ENCODE measurements around the gene MAP3K4. TPM values are rescaled to one million over a fixed set of nuclear protein-coding genes. Genes with fewer than 3 reads are reported as not detected.

MAP3K4 gene
- total RNA-seq, 1 experiment from 2014 or later = 54.3 TPM

DNA sequence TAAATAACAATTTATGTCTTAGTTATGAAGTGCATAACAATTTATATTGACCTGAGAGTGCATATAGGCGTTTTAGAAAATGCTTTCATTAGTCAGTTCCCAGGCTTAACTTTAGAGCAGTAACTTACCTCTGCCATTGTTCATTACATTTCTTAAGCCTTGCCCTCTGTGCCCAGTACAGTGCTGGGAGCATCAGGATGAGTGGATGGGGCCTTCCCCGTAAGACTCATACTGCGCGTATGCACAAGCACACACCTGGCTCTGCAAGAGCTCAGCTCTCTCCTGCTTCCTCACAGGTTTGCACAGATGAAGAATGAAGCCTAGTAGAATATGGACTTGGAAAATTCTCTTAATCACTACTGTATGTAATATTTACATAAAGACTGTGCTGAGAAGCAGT lies 125.0 kb downstream of the MAP3K4 start:
- H2BK15ac ChIP-seq (ENCODE audit: low read depth, low read length) = no peak overlapping the region
- no peak overlapping the region for H2AK5ac ChIP-seq (ENCODE audit: insufficient read length, low read length)
- H2BK5ac ChIP-seq (ENCODE audit: insufficient read length, low read length) = no peak overlapping the region
- H3K4me2 ChIP-seq (ENCODE audit: insufficient read depth, insufficient read length, low read length) = no peak overlapping the region
- H3K23me2 ChIP-seq (ENCODE audit: insufficient read length, low read depth, low read length, poor library complexity, severe bottlenecking) = no peaks in the 10 kb centered on the region
- no peak overlapping the region for H3K9ac ChIP-seq (ENCODE audit: extremely low read depth, insufficient read length, low read length)
- no CpG with 5 or more reads among the region's 4 CpGs for WGBS (ENCODE audit: extremely low coverage, insufficient read length, low lambda C conversion rate)
- no peak overlapping the region for H2BK20ac ChIP-seq (ENCODE audit: low read depth, low read length, poor library complexity, severe bottlenecking)
- no peak overlapping the region for H3K23ac ChIP-seq (ENCODE audit: insufficient read length, low read depth, low read length)
- no peaks in the 10 kb centered on the region for H4K20me1 ChIP-seq (ENCODE audit: control insufficient read depth, insufficient read depth, insufficient read length)
- no peak overlapping the region for H2BK12ac ChIP-seq (ENCODE audit: insufficient read length, low read depth, low read length)
- peaks cover 7 to 17% of the 10 kb centered on the region in 2 experiments for H3K9me3 Mint-ChIP-seq
- H3K4me1 ChIP-seq (ENCODE audit: insufficient read depth, low read length) = no peaks in the 10 kb centered on the region
- H3K9me3 ChIP-seq (ENCODE audit: control insufficient read depth, low read depth, low read length) = no peaks in the 10 kb centered on the region
- H3K79me1 ChIP-seq (ENCODE audit: insufficient read depth, low read depth, low read length, poor library complexity, severe bottlenecking) = no peaks in the 10 kb centered on the region
- H3K79me2 ChIP-seq (ENCODE audit: insufficient read depth, low read length) = no peaks in the 10 kb centered on the region
- H2AFZ ChIP-seq (ENCODE audit: low read length) = no peak overlapping the region
- H3K4me1 Mint-ChIP-seq = no peaks in the 10 kb centered on the region
- H3K27ac Mint-ChIP-seq = no peak overlapping the region
- TF ChIP-seq, protein P1, sequence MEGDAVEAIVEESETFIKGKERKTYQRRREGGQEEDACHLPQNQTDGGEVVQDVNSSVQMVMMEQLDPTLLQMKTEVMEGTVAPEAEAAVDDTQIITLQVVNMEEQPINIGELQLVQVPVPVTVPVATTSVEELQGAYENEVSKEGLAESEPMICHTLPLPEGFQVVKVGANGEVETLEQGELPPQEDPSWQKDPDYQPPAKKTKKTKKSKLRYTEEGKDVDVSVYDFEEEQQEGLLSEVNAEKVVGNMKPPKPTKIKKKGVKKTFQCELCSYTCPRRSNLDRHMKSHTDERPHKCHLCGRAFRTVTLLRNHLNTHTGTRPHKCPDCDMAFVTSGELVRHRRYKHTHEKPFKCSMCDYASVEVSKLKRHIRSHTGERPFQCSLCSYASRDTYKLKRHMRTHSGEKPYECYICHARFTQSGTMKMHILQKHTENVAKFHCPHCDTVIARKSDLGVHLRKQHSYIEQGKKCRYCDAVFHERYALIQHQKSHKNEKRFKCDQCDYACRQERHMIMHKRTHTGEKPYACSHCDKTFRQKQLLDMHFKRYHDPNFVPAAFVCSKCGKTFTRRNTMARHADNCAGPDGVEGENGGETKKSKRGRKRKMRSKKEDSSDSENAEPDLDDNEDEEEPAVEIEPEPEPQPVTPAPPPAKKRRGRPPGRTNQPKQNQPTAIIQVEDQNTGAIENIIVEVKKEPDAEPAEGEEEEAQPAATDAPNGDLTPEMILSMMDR (conservative IDR thresholded peaks at IDR 0.05) = no peak
- no peak overlapping the region for H3K27ac ChIP-seq (ENCODE audit: insufficient read length, low read depth, low read length)
- H2BK120ac ChIP-seq (ENCODE audit: low read depth, low read length, poor library complexity, severe bottlenecking) = no peak overlapping the region
- H3K27me3 ChIP-seq (ENCODE audit: insufficient read depth, low read length) = no peaks in the 10 kb centered on the region
- H4K91ac ChIP-seq (ENCODE audit: insufficient read length, low read depth, low read length) = no peak overlapping the region
- no peaks in the 10 kb centered on the region for H3K27me3 Mint-ChIP-seq (ENCODE audit: low read depth)
- no peak overlapping the region for H4K5ac ChIP-seq (ENCODE audit: insufficient read length, low read depth, low read length)
- H3K18ac ChIP-seq (ENCODE audit: insufficient read length, low read depth, low read length) = no peak overlapping the region
- H3K14ac ChIP-seq (ENCODE audit: insufficient read depth, low read length) = no peak overlapping the region
- H3K4me3 Mint-ChIP-seq = no peak overlapping the region
- DNase-seq = no peak
- H3T11ph ChIP-seq (ENCODE audit: low read length) = no peak overlapping the region
- H3K56ac ChIP-seq (ENCODE audit: insufficient read length, low read depth, low read length) = no peak overlapping the region
- H3K4ac ChIP-seq (ENCODE audit: low read depth, low read length) = no peak overlapping the region
- no peak overlapping the region for H4K8ac ChIP-seq (replicated peaks; ENCODE audit: insufficient read length, low read depth, low read length)
- peaks cover 56 to 90% (median 85%) of the 10 kb centered on the region in 3 experiments for H3K36me3 Mint-ChIP-seq (ENCODE audit: insufficient read depth in 1 of 3, low read depth in 3 of 3)
